GM18505 (cell line): ENCODE results near the gene PIP4P1.
"Not testable (repeated sequence)": the region's sequence is repeated elsewhere in the genome, so short reads cannot be mapped to it uniquely, and the experiment has no call there.

Source experiments
- ATAC-seq: cut with Tn5 transposase; IDR thresholded peaks from one replicate; pipeline ENCODE4 v1.9.1; 2021; ENCODE audit not compliant: unreplicated experiment
- POLR2A ChIP-seq: IDR thresholded peaks from 4 replicates; pipeline ENCODE4 v1.6.1; 2011; ENCODE audit warnings: borderline replicate concordance; ENCODE audit not compliant: insufficient read depth, insufficient read length; ENCODE audit errors: extremely low read depth

The PIP4P1 gene

DNA sequence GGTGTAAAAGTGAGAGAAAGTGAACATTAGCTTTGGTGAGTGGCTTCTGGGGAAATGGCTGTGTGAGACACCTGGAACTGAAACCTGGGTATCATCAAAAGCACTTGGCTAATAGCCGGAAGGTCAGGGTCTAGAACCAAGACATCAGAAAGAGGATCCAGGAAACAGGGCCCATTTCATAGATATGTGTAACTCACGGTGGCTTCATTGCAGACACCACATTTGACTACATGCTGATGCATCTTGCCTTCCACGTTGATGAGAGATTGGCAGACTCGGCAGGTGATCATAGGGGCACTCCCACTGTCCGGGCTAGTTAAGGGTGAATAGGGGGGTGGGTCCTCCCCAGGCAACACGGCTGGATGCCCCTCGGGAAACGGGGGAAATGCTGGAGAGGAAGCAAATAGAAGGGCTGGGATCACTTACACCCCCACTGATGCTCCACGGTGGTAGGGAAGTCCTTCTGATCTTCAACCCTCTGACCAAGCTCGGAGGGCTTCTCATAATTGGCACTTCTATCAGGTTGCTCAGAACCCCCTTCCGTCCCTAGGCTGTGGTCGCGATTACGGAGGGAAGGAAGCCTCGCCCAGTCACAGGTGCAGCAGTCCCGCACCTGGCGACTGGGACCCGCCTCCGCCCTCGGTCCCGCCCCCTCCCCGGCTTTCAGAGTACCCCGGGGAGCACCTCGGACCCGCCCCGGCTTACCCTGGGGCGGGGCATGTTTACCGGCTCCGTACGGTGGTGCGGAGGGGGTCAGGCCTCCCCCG lies 593 bp downstream of the PIP4P1 start:
- TF ChIP-seq POLR2A: peak; percentile 22
- peak; percentile 8 for ATAC-seq

DNA sequence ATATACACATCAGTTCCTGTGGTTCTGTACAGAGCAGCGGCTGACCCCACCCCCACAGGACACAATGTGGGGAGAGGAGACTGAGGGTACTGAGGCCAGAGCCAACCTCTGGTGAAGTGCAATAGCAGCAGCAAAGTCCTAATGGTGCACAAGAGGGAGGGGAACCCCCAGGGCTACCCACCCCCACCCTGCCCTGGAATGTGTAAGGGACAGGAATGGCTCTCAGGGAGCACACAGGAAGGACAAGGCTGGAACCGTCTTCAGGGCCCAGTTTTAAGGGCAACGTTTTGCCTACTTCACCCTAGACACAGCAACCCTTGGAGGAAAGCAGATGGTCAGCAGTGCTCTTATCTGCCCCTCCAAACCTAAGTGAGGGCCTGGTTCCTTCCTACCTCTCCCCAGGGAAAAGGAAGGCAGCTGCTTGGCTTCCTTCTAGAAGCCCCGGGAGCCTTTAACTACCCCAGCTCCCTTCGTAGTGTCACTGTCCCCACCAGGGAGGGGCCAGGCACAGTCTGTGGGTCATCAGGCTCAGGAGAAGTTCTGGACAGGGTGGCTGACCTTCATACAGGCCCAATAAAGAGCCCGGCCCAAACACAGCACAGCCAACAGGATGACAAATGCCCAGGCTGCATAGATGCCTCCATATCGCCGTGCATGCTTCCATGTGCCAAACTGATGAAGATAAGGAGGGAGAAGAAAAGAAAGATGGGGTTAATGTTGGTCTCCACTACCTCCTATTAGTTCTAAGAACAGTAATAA lies 3.0 kb downstream of the PIP4P1 start:
- ATAC-seq: no peak
- TF ChIP-seq POLR2A: peak; percentile 57

DNA sequence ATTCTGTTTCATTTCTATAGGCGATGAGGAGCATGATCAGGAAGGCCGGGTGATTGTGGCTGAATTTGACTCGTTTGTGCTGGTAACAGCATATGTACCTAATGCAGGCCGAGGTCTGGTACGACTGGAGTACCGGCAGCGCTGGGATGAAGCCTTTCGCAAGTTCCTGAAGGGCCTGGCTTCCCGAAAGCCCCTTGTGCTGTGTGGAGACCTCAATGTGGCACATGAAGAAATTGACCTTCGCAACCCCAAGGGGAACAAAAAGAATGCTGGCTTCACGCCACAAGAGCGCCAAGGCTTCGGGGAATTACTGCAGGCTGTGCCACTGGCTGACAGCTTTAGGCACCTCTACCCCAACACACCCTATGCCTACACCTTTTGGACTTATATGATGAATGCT lies 4.3 kb downstream of the PIP4P1 start:
- ATAC-seq: no peak
- peak; percentile 45 for TF ChIP-seq POLR2A

DNA sequence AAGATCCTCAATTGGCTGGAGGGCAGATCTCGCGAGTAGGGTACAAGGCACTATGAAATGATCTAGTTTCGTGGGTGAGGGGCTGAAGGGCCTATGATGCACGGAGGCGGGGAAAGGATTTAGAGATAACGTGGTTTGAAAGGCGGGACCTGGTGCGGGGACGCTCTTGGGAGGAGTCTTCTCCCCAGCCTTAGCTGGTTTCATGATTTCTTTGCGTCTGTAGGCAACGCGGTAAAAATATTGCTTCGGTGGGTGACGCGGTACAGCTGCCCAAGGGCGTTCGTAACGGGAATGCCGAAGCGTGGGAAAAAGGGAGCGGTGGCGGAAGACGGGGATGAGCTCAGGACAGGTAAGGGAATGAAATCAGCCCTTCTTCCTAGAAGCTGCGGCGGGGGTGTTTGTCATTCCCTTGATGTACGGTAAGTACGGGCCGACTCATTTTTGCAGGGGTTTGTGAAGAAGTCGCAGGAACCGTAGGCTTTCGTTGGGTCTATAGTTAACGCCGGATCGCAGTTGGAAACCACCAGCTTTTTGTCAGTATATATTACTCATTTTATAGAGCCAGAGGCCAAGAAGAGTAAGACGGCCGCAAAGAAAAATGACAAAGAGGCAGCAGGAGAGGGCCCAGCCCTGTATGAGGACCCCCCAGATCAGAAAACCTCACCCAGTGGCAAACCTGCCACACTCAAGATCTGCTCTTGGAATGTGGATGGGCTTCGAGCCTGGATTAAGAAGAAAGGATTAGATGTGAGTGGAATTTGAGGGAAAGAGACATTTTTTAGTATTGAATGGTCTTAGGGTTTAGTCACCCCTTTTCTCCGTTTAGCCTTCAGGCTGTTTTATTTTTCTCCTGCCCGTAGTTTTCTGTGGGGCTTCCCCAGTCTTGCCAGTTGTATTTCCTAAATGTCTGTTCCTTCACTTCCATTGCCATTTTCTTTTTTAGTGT lies 5.6 kb downstream of the PIP4P1 start:
- TF ChIP-seq POLR2A: no peak
- peak; percentile 46 for ATAC-seq

DNA sequence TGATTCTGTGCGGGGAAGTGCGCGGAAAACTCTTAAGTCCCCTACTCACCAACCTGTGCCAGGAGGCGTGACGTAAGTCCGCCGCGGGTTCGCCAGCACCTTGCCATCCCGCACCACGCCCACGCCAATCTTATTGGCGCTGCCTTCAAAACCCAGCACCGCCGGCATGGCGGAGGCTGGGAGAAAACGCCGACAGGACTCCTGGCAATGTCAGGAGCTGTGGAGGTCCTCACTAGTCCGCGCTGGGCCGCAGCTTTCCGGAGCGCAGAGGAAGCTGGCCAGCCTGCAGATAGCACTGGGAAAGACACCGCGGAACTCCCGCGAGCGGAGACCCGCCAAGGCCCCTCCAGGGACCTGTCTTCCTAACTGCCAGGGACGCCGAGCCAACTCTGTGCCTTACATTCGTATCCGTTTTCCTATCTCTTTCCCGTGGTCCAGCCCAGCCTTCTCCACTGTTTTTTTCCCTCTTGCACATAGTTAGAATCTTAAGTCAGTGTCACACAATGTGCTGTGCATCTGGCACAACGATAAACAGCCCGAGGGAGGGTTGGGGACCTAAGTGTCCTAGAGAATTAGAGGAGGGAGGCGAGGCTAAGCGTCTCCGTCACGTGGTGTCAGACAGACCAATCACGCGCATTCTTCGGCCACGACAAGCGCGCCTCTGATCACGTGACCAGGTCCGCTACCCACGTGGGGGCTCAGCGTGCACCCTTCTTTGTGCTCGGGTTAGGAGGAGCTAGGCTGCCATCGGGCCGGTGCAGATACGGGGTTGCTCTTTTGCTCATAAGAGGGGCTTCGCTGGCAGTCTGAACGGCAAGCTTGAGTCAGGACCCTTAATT lies 6.5 kb downstream of the PIP4P1 start, which contains the start of the genes APEX1 and OSGEP:
TSS of gene APEX1 (plus strand) at position 711 of the 839 bp plus-strand sequence. CDS start 420 bp downstream, outside the sequence.
TSS of gene OSGEP (minus strand) at position 297 of the 839 bp plus-strand sequence. CDS start at position 168, 129 bp downstream.
- TF ChIP-seq POLR2A: peak; percentile 76
- peak; percentile 83 for ATAC-seq

DNA sequence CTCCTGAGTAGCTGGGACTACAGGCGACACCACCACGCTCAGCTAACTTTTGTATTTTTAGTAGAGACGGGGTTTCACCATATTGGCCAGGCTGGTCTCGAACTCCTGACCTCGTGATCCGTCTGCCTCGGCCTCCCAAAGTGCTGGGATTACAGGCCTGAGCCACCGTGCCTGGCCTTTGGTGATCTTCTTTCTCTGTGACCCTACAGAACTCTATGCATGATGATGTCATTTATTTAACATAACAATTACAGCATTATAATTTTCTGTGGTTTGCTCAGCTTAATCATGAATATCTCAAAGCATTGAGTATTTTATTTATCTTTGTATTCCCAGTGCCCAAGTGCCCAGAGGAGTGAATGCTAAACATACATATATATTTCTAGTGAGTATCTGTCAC lies 8.4 kb downstream of the PIP4P1 start:
- ATAC-seq: not testable (repeated sequence)

DNA sequence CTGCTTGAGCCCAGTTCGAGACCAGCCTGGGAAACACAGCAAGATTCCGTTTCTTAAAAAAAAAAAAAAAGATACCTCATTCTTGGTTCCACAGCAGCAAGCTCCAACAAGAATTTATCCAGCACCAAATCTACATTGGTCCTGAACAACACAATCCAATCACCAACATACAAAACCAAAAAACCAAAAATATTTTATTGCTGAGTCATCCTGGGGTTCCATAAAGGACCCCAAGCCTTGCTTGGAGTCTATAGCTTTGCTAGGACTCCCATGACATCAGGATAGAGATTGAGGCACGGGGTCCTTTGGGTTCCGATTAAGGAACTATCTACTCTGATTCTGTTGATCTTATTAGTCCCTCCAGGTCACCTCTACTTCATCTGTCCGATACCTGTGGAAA lies 14.3 kb downstream of the PIP4P1 start:
- no peak for ATAC-seq
- no peak for TF ChIP-seq POLR2A

DNA sequence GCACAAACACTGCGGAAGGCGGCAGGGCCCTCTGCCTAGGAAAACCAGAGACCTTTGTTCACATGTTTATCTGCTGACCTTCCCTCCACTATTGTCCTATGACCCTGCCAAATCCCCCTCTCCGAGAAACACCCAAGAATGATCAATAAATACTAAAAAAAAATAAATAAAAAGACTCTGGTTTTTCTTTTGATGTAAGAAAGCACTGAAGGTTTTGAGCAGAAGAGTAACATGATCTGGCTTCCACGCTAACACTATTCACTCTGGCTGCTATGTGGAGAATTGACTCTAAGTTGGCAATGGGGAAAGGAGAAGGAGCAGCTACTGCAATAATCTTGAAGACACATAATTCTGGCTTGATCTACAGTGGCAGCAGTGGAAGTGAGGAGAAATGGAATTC lies 17.6 kb downstream of the PIP4P1 start:
- not testable (repeated sequence) for ATAC-seq

DNA sequence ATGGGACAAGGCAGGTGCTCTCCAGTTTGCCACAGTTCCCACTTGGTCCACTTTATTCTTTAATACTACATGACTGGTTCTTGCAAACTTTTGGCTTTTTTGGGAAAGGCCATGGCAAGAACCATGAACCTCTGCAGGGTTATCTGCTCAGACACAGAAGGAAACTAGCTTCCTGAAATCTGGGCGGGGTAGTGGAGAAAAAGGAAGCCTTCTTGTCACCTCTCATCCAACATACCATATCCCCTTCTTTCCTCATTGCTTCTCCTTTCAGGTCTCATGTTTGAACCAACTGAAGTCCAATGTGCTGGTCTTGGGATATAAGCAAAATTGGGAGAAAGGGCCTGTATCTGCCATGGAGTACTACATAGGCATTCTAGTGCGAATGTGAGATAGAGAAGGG lies 19.8 kb downstream of the PIP4P1 start:
- no peak for TF ChIP-seq POLR2A

DNA sequence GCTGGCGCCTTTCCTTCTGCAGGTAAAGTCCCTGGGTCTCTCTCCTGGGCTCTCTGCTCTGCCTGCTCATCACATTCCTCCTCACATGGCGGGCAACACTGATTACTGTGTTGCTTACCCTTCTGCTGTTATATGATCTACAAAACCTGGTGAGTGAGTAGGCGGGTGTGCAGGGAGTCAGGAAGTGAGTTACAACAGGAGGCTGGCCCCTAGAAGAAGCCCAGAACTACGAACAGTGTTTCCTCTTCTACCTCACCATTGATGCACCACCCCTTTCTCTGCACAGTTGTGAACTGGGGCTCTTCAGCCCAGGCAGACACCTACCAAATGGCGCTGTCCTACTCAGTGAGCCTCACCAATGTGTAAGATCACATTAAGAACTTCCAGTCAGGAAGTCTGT lies 20.4 kb downstream of the PIP4P1 start:
- no peak for TF ChIP-seq POLR2A
- ATAC-seq: no peak

More for the DNA sequence above, 19.8 kb downstream of the PIP4P1 start:
- ATAC-seq: no peak

DNA sequence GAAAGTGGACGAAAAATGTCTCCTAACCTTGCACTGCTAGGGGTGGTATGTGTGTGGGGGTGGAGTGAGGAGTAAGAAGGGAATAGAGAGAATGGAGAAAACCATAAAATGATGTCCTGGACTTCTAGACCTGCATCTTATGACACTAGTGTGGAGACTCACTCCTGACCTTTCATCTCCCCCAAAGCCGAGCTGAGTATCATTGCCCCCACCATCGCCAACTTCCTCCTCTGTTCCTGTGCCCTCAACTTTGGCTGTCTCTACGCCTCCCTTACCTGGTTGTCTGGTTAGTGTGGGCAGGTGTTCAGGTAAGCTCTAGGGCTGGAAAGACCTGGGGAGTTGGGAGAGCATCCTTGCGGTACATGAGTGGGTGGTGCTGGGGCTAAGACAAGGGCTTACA lies 20.8 kb downstream of the PIP4P1 start:
- TF ChIP-seq POLR2A: no peak
- ATAC-seq: no peak

DNA sequence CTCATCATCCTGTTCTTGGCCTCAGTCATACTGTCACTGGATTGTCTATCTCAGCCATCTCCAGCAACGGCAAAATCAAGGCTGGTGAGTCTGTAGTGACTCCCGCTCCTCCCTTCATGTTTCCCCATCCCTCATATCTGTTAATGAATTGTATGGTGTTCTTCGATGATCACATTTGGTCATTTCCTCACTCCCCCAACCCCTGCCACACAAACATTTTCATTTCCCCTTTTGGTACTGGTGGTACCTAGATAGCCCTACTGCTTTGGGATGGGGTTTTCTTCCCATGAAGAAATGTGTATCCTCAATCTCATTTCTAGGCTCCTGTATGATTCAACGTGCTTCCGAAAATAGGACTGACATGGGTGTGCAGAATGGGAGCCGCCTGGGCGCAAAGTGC lies 22.6 kb downstream of the PIP4P1 start:
- no peak for TF ChIP-seq POLR2A
- peak; percentile 52 for ATAC-seq
